D721Med (cell line): Measurements from ENCODE around the gene RFX3.
A peak's percentile ranks its signal among the peaks of the same experiment; 100 is the strongest.

Experiments used
- DNase-seq: peaks from one replicate; pipeline ENCODE4 v3.0.0; 2011; ENCODE audit warnings: low spot score; ENCODE audit not compliant: insufficient read length
- FAIRE-seq: peaks from 2 replicates; lab custom pipeline; 2011; peaks lifted over from hg19 to GRCh38; lab: Jason Lieb, UNC
- TF ChIP-seq, protein P1 (sequence below): IDR thresholded peaks from 2 replicates; pipeline ENCODE4 v1.5.1; 2012; ENCODE audit warnings: mild to moderate bottlenecking, control low read depth; ENCODE audit not compliant: insufficient read depth; ENCODE audit errors: missing control alignments

RFX3 gene

DNA sequence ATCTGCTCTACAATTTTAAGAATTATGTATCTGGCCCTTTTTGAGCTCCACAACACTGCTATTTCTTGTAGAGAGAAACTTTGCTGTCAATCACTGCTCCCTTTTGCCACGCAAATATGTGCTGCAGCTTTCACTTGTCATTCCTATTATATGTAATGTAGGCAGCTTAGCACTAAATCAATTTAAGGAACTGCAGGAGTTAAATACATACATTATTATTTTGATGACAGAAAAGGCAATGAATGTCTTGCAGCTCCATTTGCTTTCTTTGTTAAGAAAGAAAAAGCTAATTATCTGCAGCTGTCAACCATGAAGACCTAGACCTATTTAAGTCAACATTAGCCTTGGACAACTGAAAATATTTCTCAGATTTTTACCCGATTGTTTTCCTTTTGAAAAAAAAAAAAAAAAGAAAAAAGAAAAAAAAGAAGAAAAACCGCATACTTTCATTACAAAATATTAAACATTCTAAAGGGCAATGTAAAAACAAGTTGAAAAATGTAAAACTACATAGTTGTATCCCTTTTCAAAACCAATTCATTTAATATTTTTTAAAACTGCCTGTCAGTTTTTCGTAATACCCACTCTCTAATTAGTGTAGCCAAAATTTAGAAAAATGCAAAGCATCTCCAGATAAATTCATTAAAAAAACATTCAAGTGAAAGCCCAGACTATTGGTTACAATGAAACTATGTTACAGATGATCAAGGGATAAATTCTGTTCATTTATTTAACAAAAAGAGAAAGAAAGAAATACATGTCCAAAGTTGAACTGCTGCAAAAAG lies 57.2 kb downstream of the RFX3 start:
- DNase-seq (no peak), FAIRE-seq (no peak)
- TF ChIP-seq, protein P1, sequence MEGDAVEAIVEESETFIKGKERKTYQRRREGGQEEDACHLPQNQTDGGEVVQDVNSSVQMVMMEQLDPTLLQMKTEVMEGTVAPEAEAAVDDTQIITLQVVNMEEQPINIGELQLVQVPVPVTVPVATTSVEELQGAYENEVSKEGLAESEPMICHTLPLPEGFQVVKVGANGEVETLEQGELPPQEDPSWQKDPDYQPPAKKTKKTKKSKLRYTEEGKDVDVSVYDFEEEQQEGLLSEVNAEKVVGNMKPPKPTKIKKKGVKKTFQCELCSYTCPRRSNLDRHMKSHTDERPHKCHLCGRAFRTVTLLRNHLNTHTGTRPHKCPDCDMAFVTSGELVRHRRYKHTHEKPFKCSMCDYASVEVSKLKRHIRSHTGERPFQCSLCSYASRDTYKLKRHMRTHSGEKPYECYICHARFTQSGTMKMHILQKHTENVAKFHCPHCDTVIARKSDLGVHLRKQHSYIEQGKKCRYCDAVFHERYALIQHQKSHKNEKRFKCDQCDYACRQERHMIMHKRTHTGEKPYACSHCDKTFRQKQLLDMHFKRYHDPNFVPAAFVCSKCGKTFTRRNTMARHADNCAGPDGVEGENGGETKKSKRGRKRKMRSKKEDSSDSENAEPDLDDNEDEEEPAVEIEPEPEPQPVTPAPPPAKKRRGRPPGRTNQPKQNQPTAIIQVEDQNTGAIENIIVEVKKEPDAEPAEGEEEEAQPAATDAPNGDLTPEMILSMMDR: no peak

DNA sequence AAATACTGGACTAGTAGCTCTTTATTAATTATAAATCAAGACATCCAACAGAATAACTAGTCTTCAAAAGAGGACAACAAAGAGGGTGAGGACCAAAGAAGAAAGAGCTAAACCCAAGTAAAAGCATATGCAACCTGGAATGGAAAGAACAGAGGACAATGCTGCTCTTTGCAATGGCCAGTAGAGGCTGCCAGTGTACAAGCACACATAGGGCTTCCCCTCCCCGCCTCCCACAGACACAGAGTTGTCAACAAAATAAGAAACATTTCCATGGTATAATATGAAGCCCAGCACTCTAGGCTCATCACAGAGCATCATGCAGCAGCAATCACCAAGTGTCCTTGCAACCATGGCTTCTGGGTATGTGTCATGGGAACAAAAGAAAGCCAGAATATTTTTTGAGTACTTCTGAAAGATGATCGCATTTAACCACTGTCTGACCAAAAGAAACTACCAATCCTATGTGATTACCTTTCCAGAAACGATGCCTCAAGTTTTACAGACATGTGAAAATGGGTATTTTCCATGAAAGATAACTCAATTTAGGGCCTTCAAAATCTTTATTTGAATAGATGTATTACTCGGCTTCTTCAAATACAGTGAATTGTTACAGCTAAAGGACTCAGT lies 58.1 kb downstream of the RFX3 start:
- TF ChIP-seq, protein P1: peak; percentile 98
- DNase-seq (no peak), FAIRE-seq (peak; percentile 77)

DNA sequence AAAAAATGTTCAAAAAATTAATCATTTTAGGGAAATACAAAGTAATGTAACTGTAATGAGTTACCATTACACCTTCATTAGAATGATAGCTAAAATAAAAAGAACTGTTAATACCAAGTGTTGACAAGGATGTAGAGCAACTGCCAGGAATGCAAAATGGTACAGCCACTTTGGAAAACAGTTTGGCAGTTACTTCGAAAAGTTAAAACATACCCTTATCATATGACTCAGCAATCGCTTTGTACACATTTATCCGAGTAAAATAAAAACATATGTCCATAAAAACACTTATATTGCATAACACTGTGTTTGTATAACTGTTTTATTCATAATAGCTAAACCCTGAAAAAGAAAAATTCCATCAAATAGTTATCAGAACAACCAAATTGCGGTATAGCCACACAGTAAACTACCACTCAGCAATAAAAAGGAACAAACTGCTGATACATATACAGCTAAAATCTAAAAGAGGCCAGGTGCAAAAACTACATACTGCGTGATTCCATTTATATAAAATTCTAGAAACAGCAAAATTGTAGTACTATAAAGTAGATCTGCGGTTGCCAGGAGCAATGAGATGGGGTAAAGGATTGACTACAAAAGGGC lies 61.7 kb downstream of the RFX3 start:
- TF ChIP-seq, protein P1: no peak
- FAIRE-seq (peak; percentile 11), DNase-seq (no peak)

DNA sequence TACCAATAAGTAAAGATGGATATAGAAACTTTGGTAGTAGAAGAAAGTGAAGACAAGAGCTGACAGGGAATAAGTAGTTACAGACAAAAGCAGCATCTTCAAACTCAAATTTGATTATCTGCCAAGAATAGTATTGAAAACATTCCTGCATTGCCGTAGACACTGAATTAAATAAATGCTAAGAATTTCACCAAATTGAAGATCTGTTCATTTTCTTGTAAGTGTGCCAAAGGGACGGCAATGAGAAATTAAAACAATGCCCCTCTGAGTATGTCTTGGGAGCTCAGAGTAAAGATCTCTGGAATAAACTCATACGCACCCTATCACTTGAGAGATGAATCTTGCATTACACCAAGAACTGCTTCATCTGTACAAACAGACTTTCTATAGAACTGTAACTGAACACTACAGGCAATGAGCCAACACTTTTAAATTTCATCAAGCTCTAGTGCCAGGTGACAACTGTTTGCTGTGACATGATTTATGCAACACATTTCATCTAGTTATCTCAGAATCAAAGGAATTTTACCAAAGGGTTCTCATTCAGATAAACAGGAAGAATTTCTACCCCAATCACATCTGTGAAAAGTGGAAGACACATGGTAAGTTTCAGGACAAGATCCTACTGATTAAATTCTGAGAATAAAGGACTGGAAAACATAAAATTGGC lies 66.9 kb downstream of the RFX3 start:
- no peak for DNase-seq
- no peak for FAIRE-seq

DNA sequence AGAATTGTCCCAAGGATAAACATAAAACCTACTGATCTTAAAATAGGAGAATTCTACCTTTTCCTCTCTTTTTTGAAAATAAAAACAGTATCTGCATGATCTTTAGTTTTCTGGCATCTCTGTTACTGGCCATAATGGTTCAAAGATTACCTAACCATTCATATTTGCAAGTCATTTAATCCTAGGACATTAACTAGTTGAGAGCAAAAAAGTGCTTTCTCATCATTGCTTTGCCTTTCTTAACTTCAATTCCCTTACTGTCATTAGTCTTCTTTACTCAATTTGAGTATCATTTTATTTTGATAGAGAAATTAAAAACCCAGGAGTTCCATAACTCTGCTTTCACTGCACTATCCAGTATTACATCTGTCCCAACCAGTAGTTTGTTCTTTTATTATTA lies 68.6 kb downstream of the RFX3 start:
- FAIRE-seq (no peak), DNase-seq (no peak)
- TF ChIP-seq, protein P1: no peak

More for the DNA sequence above, 66.9 kb downstream of the RFX3 start:
- TF ChIP-seq, protein P1: no peak

DNA sequence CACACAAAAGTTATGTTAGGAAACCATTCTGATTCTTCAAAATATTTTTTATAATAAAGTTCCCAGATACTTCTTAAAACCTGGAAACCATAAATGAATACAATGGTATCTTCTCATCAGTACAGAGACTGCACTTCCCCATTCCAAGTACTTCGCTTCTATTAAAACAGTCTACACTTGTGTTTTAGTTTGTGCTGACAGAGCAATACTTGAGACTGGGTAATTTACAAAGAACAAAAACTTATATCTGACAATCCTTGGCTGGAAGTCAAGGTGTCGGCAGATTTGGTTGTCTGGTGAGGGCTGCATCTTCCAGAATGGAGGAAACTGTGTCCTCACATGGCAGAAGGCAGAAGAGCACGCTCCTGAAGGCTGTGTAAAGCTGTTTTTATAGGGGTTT lies 70.1 kb downstream of the RFX3 start:
- TF ChIP-seq, protein P1: no peak
- no peak for FAIRE-seq
- no peak for DNase-seq
